ENCODE data around the gene OR5K2. TPM values are rescaled to one million over a fixed set of nuclear protein-coding genes. Genes with fewer than 3 reads are reported as not detected.

The OR5K2 gene
- total and polyA plus RNA-seq, 7 experiments from 2014 or later, result not detected

Other genes starting within 250 kb of the OR5K2 start
- gene OR5H6, start 233.4 kb upstream of the OR5K2 start, total RNA-seq, result not detected
- not detected for gene OR5H6, start 233.4 kb upstream of the OR5K2 start, polyA plus RNA-seq
- gene OR5H2, start 215.2 kb upstream of the OR5K2 start, total RNA-seq, result not detected
- not detected for gene OR5H2, start 215.2 kb upstream of the OR5K2 start, polyA plus RNA-seq
- not detected for gene OR5K4, start 143.8 kb upstream of the OR5K2 start, total RNA-seq
- gene OR5K4, start 143.8 kb upstream of the OR5K2 start, polyA plus RNA-seq, result not detected
- gene OR5K3, start 107.0 kb upstream of the OR5K2 start, total RNA-seq, result not detected
- gene OR5K3, start 107.0 kb upstream of the OR5K2 start, polyA plus RNA-seq, result not detected
- gene OR5K1, start 34.5 kb upstream of the OR5K2 start, total RNA-seq, result not detected
- gene OR5K1, start 34.5 kb upstream of the OR5K2 start, polyA plus RNA-seq, result not detected
- gene CLDND1, start 25.2 kb downstream of the OR5K2 start, total RNA-seq, result 100 to 1,000 TPM; 100 to 478 (median 132) TPM
- 10 to 100 TPM; 40.6 to 47.4 TPM for gene CLDND1, start 25.2 kb downstream of the OR5K2 start, polyA plus RNA-seq
- 10 to 100 TPM in 2 of 5 experiments, 1 to 10 TPM in 3; 3.3 to 24.2 (median 5.1) TPM for gene GPR15, start 34.3 kb downstream of the OR5K2 start, total RNA-seq
- under 1 TPM; 0.52 to 0.79 TPM for gene GPR15, start 34.3 kb downstream of the OR5K2 start, polyA plus RNA-seq
- gene CPOX, start 95.9 kb downstream of the OR5K2 start, total RNA-seq, result 10 to 100 TPM; 11.4 to 67.5 (median 21.6) TPM
- gene CPOX, start 95.9 kb downstream of the OR5K2 start, polyA plus RNA-seq, result 1 to 10 TPM; 2.7 to 6.2 TPM